Measurements from ENCODE around the gene PSMD14. TPM values are rescaled to one million over a fixed set of nuclear protein-coding genes. Genes with fewer than 3 reads are reported as not detected.

Gene PSMD14
- total RNA-seq, 1 donor from 2014 or later: 55.2 TPM

GRCh38 chr2:161362568-161363166 is 54.4 kb downstream of the PSMD14 start:
- Mint-ChIP-seq H3K4me1 (ENCODE audit: low read depth) (peaks cover 3% of the 10 kb centered on the region), H3K9me3 (ENCODE audit: low read depth) (peaks cover 6% of the 10 kb centered on the region), H3K27me3 (no peaks in the 10 kb centered on the region), H3K4me3 (ENCODE audit: low read depth) (no peak overlapping the region), H3K27ac (no peak overlapping the region), H3K36me3 (ENCODE audit: insufficient read depth) (peaks cover 32% of the 10 kb centered on the region)
- TF ChIP-seq, protein P1, sequence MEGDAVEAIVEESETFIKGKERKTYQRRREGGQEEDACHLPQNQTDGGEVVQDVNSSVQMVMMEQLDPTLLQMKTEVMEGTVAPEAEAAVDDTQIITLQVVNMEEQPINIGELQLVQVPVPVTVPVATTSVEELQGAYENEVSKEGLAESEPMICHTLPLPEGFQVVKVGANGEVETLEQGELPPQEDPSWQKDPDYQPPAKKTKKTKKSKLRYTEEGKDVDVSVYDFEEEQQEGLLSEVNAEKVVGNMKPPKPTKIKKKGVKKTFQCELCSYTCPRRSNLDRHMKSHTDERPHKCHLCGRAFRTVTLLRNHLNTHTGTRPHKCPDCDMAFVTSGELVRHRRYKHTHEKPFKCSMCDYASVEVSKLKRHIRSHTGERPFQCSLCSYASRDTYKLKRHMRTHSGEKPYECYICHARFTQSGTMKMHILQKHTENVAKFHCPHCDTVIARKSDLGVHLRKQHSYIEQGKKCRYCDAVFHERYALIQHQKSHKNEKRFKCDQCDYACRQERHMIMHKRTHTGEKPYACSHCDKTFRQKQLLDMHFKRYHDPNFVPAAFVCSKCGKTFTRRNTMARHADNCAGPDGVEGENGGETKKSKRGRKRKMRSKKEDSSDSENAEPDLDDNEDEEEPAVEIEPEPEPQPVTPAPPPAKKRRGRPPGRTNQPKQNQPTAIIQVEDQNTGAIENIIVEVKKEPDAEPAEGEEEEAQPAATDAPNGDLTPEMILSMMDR (IDR thresholded peaks at IDR 0.05; ENCODE audit: unreplicated experiment): no peak
- DNase-seq (ENCODE audit: low spot score, unreplicated experiment): no peak

DNA sequence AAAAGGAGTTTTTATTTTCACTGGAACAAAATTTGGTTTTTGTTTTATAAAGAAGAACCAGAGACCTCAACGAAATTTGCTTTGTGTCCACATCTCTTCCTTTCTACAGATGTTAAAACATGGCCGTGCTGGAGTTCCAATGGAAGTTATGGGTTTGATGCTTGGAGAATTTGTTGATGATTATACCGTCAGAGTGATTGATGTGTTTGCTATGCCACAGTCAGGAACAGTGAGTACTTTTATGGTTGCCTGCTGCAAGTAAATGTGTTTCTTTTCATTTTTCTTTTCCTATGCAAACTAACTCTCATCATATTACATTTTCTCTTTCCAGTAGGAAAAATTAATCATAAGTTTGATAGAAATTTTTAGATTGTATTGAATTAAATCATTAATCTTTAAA is 59.5 kb downstream of the PSMD14 start:
- Mint-ChIP-seq H3K27ac (no peak overlapping the region), H3K4me1 (ENCODE audit: low read depth) (peaks cover 14% of the 10 kb centered on the region)

GRCh38 chr2:161369311-161369710 is 61.1 kb downstream of the PSMD14 start:
- H3K9me3 Mint-ChIP-seq (ENCODE audit: low read depth): no peaks in the 10 kb centered on the region
- no peak overlapping the region for H3K4me3 Mint-ChIP-seq (ENCODE audit: low read depth)
- TF ChIP-seq, protein P1 (IDR thresholded peaks at IDR 0.05; ENCODE audit: unreplicated experiment): no peak
- no peak overlapping the region for H3K27ac Mint-ChIP-seq
- no peaks in the 10 kb centered on the region for H3K27me3 Mint-ChIP-seq
- H3K4me1 Mint-ChIP-seq (ENCODE audit: low read depth): peaks cover 14% of the 10 kb centered on the region
- DNase-seq (ENCODE audit: low spot score, unreplicated experiment): no peak
- peaks cover 9% of the 10 kb centered on the region for H3K36me3 Mint-ChIP-seq (ENCODE audit: insufficient read depth)

More for the DNA sequence above, 59.5 kb downstream of the PSMD14 start:
- Mint-ChIP-seq H3K36me3 (ENCODE audit: insufficient read depth) (peaks cover 17% of the 10 kb centered on the region), H3K9me3 (ENCODE audit: low read depth) (peaks cover 3% of the 10 kb centered on the region), H3K27me3 (no peaks in the 10 kb centered on the region), H3K4me3 (ENCODE audit: low read depth) (no peak overlapping the region)
- TF ChIP-seq, protein P1 (IDR thresholded peaks at IDR 0.05; ENCODE audit: unreplicated experiment): no peak
- no peak for DNase-seq (ENCODE audit: low spot score, unreplicated experiment)

GRCh38 chr2:161370981-161371380 is 62.8 kb downstream of the PSMD14 start:
- Mint-ChIP-seq H3K4me1 (ENCODE audit: low read depth) (peaks cover 14% of the 10 kb centered on the region), H3K27me3 (no peaks in the 10 kb centered on the region), H3K4me3 (ENCODE audit: low read depth) (no peak overlapping the region), H3K9me3 (ENCODE audit: low read depth) (no peaks in the 10 kb centered on the region), H3K27ac (no peak overlapping the region), H3K36me3 (ENCODE audit: insufficient read depth) (peaks cover 7% of the 10 kb centered on the region)
- TF ChIP-seq, protein P1 (IDR thresholded peaks at IDR 0.05; ENCODE audit: unreplicated experiment): no peak
- DNase-seq (ENCODE audit: low spot score, unreplicated experiment): no peak

GRCh38 chr2:161371869-161372268 is 63.6 kb downstream of the PSMD14 start:
- TF ChIP-seq, protein P1 (IDR thresholded peaks at IDR 0.05; ENCODE audit: unreplicated experiment): no peak
- Mint-ChIP-seq H3K4me1 (ENCODE audit: low read depth) (peaks cover 14% of the 10 kb centered on the region), H3K4me3 (ENCODE audit: low read depth) (no peak overlapping the region)

More at GRCh38 chr2:161371869-161372268, 63.6 kb downstream of the PSMD14 start:
- peaks cover 7% of the 10 kb centered on the region for H3K36me3 Mint-ChIP-seq (ENCODE audit: insufficient read depth)
- no peaks in the 10 kb centered on the region for H3K27me3 Mint-ChIP-seq
- no peak for DNase-seq (ENCODE audit: low spot score, unreplicated experiment)
- H3K9me3 Mint-ChIP-seq (ENCODE audit: low read depth): no peaks in the 10 kb centered on the region
- no peak overlapping the region for H3K27ac Mint-ChIP-seq

Data from progenitor cell of endocrine pancreas (in vitro differentiated cells).